ENCODE measurements around the gene FBXO21. TPM values are rescaled to one million over a fixed set of nuclear protein-coding genes. Genes with fewer than 3 reads are reported as not detected.

Gene FBXO21
- total and polyA plus RNA-seq, 2 of the 13 experiments (the other 11 are each of a cell fraction or from before 2014, with no cell fraction given): 15.6 to 32.5 TPM

DNA sequence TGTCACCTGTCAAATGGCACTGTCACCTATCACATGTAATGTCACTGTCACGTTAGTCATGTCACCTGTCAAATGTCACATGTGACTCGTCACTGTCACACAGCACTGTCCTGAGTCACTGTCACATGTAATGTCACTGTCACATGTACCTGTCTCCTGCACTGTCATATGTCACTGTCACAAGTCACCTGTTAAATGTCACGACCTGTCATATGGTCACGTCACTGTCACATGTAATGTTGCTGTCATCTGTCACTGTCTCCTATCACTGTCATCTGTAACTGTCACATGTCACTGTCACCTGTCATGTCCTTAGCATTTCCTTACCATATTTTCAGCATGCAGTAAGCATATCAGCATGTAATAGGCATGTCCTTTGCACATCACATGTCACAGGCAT is 63.9 kb downstream of the FBXO21 start (continued):
- TF ChIP-seq FUBP1 (CRISPR knock-in tag; IDR thresholded peaks at IDR 0.05; ENCODE audit: borderline replicate concordance): no peak
- no peak for TF ChIP-seq ELF1 (CRISPR knock-in tag; IDR thresholded peaks at IDR 0.05)
- no peak for TF ChIP-seq AKAP8 (CRISPR knock-in tag; IDR thresholded peaks at IDR 0.05)
- no peak for TF ChIP-seq ZNF737 (CRISPR knock-in tag; IDR thresholded peaks at IDR 0.05; ENCODE audit: borderline replicate concordance)
- TF ChIP-seq RAD51 (IDR thresholded peaks at IDR 0.05; ENCODE audit: borderline replicate concordance): 0 out of 2 replicates have a peak, but pooled peaks have one; percentile 13
- no peak for TF ChIP-seq THRA (CRISPR knock-in tag; IDR thresholded peaks at IDR 0.05; ENCODE audit: borderline replicate concordance)
- TF ChIP-seq, protein P1, sequence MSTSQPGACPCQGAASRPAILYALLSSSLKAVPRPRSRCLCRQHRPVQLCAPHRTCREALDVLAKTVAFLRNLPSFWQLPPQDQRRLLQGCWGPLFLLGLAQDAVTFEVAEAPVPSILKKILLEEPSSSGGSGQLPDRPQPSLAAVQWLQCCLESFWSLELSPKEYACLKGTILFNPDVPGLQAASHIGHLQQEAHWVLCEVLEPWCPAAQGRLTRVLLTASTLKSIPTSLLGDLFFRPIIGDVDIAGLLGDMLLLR (CRISPR knock-in tag; IDR thresholded peaks at IDR 0.05): no peak
- TF ChIP-seq CREB1 (IDR thresholded peaks at IDR 0.05): peak; percentile 76
- no peak for TF ChIP-seq CREB1 (CRISPR knock-in tag; IDR thresholded peaks at IDR 0.05)
- TF ChIP-seq FOXA3 (CRISPR knock-in tag; IDR thresholded peaks at IDR 0.05): no peak
- TF ChIP-seq ZNF549 (CRISPR knock-in tag; IDR thresholded peaks at IDR 0.05): no peak
- TF ChIP-seq PTBP1 (IDR thresholded peaks at IDR 0.05; ENCODE audit: low read depth, low read length, poor library complexity, severe bottlenecking): no peak
- 0 out of 2 replicates have a peak, but pooled peaks have one; percentile 1 for TF ChIP-seq USF2 (IDR thresholded peaks at IDR 0.05; ENCODE audit: low read depth, low read length)
- TF ChIP-seq USF2 (CRISPR knock-in tag; IDR thresholded peaks at IDR 0.05; ENCODE audit: borderline replicate concordance): no peak
- no peak for TF ChIP-seq SOX5 (CRISPR knock-in tag; IDR thresholded peaks at IDR 0.05; ENCODE audit: borderline replicate concordance)
- TF ChIP-seq RBM22 (optimal IDR thresholded peaks at IDR 0.05; ENCODE audit: low read length): no peak
- TF ChIP-seq ZNF747 (CRISPR knock-in tag; IDR thresholded peaks at IDR 0.05; ENCODE audit: borderline replicate concordance): no peak
- TF ChIP-seq MAZ (IDR thresholded peaks at IDR 0.05; ENCODE audit: borderline replicate concordance, low read depth, low read length): no peak
- TF ChIP-seq MAZ (CRISPR knock-in tag; IDR thresholded peaks at IDR 0.05; ENCODE audit: low read depth): no peak
- TF ChIP-seq SRSF4 (IDR thresholded peaks at IDR 0.05; ENCODE audit: low read depth, low read length, poor library complexity, severe bottlenecking): no peak
- no peak for TF ChIP-seq ATF7-NPFF (CRISPR knock-in tag; IDR thresholded peaks at IDR 0.05; ENCODE audit: low read depth)
- no peak for TF ChIP-seq CBX1 (IDR thresholded peaks at IDR 0.05; ENCODE audit: low read depth)
- TF ChIP-seq, protein P2, sequence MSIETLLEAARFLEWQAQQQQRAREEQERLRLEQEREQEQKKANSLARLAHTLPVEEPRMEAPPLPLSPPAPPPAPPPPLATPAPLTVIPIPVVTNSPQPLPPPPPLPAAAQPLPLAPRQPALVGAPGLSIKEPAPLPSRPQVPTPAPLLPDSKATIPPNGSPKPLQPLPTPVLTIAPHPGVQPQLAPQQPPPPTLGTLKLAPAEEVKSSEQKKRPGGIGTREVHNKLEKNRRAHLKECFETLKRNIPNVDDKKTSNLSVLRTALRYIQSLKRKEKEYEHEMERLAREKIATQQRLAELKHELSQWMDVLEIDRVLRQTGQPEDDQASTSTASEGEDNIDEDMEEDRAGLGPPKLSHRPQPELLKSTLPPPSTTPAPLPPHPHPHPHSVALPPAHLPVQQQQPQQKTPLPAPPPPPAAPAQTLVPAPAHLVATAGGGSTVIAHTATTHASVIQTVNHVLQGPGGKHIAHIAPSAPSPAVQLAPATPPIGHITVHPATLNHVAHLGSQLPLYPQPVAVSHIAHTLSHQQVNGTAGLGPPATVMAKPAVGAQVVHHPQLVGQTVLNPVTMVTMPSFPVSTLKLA (IDR thresholded peaks at IDR 0.05): peak; percentile 78
- no peak for TF ChIP-seq KDM6A (CRISPR knock-in tag; IDR thresholded peaks at IDR 0.05; ENCODE audit: low read depth)

Measured in HepG2 (cell line).